GM21367 (cell line): ENCODE data around the gene DACT3.

Source experiments
- ATAC-seq: cut with Tn5 transposase; IDR thresholded peaks from one replicate; pipeline ENCODE4 v1.9.1; 2021; ENCODE audit not compliant: unreplicated experiment

Gene DACT3

GRCh38 chr19:46614114-46614722 lies 46.8 kb downstream of the DACT3 start:
- no peak for ATAC-seq

- ATAC-seq, result no peak
Measured at GRCh38 chr19:46613525-46613924, 47.5 kb downstream of the DACT3 start.

GRCh38 chr19:46611776-46612175 lies 49.2 kb downstream of the DACT3 start:
- ATAC-seq, result no peak

GRCh38 chr19:46610851-46611770 lies 49.9 kb downstream of the DACT3 start:
- no peak for ATAC-seq

GRCh38 chr19:46610413-46610775 lies 50.6 kb downstream of the DACT3 start:
- ATAC-seq, result no peak

GRCh38 chr19:46609511-46610412 lies 51.2 kb downstream of the DACT3 start:
- no peak for ATAC-seq

- ATAC-seq, result no peak
Measured at GRCh38 chr19:46608581-46609345, 52.2 kb downstream of the DACT3 start.

GRCh38 chr19:46608178-46608577 lies 52.8 kb downstream of the DACT3 start:
- ATAC-seq, result no peak

GRCh38 chr19:46607448-46607841 lies 53.5 kb downstream of the DACT3 start:
- ATAC-seq, result no peak

- no peak for ATAC-seq
Measured at GRCh38 chr19:46606681-46607447, 54.1 kb downstream of the DACT3 start.

- ATAC-seq, result no peak
Measured at GRCh38 chr19:46606019-46606418, 55.0 kb downstream of the DACT3 start.

- ATAC-seq, result no peak
Measured at GRCh38 chr19:46605356-46605821, 55.6 kb downstream of the DACT3 start.

GRCh38 chr19:46604781-46605355 lies 56.1 kb downstream of the DACT3 start:
- no peak for ATAC-seq

- ATAC-seq, result no peak
Measured at GRCh38 chr19:46603752-46604231, 57.2 kb downstream of the DACT3 start.

- ATAC-seq, result no peak
Measured at GRCh38 chr19:46603195-46603637, 57.8 kb downstream of the DACT3 start.

GRCh38 chr19:46602392-46603194 lies 58.4 kb downstream of the DACT3 start:
- no peak for ATAC-seq

- no peak for ATAC-seq
Measured at GRCh38 chr19:46601318-46602224, 59.4 kb downstream of the DACT3 start, which contains the start of gene CALM3. Gene CALM3, plus strand, starts transcription at chr19:46601330. Its CDS starts 105 bp downstream, at chr19:46601435.
